GM23338 (cell line): ENCODE results near the gene USP2.
A peak's percentile ranks its signal among the peaks of the same experiment; 100 is the strongest.

Experiments used
- CREB1 ChIP-seq: fragments of 250-450 bp; sonication (Bioruptor Pico); IDR thresholded peaks from 2 replicates; pipeline ENCODE4 v1.5.0; 2020; ENCODE audit warnings: low read depth, mild to moderate bottlenecking, moderate library complexity
- EZH2 ChIP-seq: fragments of 200-600 bp; sonication (generic); IDR thresholded peaks from one replicate; pipeline ENCODE4 v1.8.0; 2017; ENCODE audit warnings: antibody characterized with exemption, mild to moderate bottlenecking, low read depth; ENCODE audit not compliant: unreplicated experiment
- EZH2phosphoT487 ChIP-seq: fragments of 200-600 bp; sonication (generic); IDR thresholded peaks from one replicate; pipeline ENCODE4 v1.8.1; 2018; ENCODE audit warnings: antibody characterized with exemption; ENCODE audit not compliant: unreplicated experiment
- NANOG ChIP-seq: IDR thresholded peaks from 2 replicates; pipeline ENCODE4 v1.6.1; 2016; ENCODE audit warnings: antibody characterized with exemption, borderline replicate concordance
- POLR2AphosphoS5 ChIP-seq: IDR thresholded peaks from 2 replicates; pipeline ENCODE4 v1.6.1; 2016; ENCODE audit warnings: antibody characterized with exemption, low read depth
- STAT1 ChIP-seq: IDR thresholded peaks from one replicate; pipeline ENCODE4 v1.6.1; 2016; ENCODE audit warnings: antibody characterized with exemption; ENCODE audit not compliant: unreplicated experiment
- TF ChIP-seq, protein P1 (sequence below), 2 experiments: fragments of 200-600 bp in 1 of 2; sonication (generic) in 1 of 2; conservative IDR thresholded peaks; 2 replicates each; pipeline versions ENCODE4 v1.5.1 to v1.6.1; 2016 to 2017; ENCODE audit warnings: antibody characterized with exemption in 2 of 2, low read depth in 2 of 2, mild to moderate bottlenecking in 2 of 2, moderate library complexity in 1 of 2
- TF ChIP-seq, protein P2 (sequence below): IDR thresholded peaks from one replicate; pipeline ENCODE4 v1.6.1; 2018; ENCODE audit warnings: antibody characterized with exemption; ENCODE audit not compliant: unreplicated experiment
- TF ChIP-seq, protein P3 (sequence below): fragments of 250-450 bp; sonication (Bioruptor Pico); IDR thresholded peaks from 2 replicates; pipeline ENCODE4 v1.5.0; 2020; ENCODE audit warnings: mild to moderate bottlenecking, moderate library complexity
- TF ChIP-seq, protein P4 (sequence below): IDR thresholded peaks from 2 replicates; pipeline ENCODE4 v1.6.1; 2016; ENCODE audit warnings: antibody characterized with exemption

DNA sequence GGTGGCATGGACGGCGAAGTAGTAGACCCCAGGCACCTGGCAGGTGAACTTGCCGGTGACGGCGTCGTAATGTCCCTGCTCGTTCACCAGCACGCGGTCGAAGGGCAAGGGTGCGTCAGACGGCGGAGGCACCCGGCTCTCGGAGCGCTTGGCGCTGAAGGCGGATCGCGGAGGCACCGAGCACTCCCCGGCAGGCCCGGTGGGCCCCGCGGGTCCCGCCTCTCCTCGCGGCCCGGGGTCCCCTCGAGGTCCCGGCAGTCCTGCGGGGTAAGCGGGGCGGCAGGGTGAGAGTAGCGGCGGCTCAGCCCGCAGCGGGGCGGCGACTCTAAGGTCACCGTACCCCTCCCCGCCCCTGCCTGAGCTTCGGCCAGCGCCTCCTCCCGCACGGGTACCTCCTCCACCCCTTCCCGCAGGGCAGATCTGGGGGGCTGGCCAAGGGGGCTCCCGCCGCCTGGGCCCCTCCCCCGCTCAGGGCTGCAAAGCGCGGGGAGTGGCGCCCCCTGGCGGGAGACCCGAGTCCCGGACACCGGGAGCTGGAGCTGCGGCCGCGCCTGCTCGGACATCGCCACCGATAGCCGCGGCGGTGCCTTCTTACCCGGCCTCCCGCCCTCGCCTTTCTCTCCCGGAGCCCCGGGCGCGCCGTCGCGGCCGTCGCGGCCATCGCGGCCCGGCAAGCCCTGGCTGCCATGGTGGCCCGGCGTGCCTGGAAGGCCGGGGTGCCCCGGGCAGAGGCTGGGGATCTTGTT is 41.7 kb downstream of the USP2 start:
- TF ChIP-seq, protein P1, sequence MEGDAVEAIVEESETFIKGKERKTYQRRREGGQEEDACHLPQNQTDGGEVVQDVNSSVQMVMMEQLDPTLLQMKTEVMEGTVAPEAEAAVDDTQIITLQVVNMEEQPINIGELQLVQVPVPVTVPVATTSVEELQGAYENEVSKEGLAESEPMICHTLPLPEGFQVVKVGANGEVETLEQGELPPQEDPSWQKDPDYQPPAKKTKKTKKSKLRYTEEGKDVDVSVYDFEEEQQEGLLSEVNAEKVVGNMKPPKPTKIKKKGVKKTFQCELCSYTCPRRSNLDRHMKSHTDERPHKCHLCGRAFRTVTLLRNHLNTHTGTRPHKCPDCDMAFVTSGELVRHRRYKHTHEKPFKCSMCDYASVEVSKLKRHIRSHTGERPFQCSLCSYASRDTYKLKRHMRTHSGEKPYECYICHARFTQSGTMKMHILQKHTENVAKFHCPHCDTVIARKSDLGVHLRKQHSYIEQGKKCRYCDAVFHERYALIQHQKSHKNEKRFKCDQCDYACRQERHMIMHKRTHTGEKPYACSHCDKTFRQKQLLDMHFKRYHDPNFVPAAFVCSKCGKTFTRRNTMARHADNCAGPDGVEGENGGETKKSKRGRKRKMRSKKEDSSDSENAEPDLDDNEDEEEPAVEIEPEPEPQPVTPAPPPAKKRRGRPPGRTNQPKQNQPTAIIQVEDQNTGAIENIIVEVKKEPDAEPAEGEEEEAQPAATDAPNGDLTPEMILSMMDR (conservative IDR thresholded peaks at IDR 0.05; ENCODE audit: low read depth in 2 of 2) = peak; percentile 69 to 81
- TF ChIP-seq POLR2AphosphoS5 (no peak), EZH2 (no peak), EZH2phosphoT487 (no peak), STAT1 (no peak), NANOG (no peak), CREB1 (CRISPR knock-in tag) (0 out of 2 replicates have a peak, but pooled peaks have one; percentile 24)
- TF ChIP-seq, protein P2, sequence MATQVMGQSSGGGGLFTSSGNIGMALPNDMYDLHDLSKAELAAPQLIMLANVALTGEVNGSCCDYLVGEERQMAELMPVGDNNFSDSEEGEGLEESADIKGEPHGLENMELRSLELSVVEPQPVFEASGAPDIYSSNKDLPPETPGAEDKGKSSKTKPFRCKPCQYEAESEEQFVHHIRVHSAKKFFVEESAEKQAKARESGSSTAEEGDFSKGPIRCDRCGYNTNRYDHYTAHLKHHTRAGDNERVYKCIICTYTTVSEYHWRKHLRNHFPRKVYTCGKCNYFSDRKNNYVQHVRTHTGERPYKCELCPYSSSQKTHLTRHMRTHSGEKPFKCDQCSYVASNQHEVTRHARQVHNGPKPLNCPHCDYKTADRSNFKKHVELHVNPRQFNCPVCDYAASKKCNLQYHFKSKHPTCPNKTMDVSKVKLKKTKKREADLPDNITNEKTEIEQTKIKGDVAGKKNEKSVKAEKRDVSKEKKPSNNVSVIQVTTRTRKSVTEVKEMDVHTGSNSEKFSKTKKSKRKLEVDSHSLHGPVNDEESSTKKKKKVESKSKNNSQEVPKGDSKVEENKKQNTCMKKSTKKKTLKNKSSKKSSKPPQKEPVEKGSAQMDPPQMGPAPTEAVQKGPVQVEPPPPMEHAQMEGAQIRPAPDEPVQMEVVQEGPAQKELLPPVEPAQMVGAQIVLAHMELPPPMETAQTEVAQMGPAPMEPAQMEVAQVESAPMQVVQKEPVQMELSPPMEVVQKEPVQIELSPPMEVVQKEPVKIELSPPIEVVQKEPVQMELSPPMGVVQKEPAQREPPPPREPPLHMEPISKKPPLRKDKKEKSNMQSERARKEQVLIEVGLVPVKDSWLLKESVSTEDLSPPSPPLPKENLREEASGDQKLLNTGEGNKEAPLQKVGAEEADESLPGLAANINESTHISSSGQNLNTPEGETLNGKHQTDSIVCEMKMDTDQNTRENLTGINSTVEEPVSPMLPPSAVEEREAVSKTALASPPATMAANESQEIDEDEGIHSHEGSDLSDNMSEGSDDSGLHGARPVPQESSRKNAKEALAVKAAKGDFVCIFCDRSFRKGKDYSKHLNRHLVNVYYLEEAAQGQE = no peak
- TF ChIP-seq, protein P3, sequence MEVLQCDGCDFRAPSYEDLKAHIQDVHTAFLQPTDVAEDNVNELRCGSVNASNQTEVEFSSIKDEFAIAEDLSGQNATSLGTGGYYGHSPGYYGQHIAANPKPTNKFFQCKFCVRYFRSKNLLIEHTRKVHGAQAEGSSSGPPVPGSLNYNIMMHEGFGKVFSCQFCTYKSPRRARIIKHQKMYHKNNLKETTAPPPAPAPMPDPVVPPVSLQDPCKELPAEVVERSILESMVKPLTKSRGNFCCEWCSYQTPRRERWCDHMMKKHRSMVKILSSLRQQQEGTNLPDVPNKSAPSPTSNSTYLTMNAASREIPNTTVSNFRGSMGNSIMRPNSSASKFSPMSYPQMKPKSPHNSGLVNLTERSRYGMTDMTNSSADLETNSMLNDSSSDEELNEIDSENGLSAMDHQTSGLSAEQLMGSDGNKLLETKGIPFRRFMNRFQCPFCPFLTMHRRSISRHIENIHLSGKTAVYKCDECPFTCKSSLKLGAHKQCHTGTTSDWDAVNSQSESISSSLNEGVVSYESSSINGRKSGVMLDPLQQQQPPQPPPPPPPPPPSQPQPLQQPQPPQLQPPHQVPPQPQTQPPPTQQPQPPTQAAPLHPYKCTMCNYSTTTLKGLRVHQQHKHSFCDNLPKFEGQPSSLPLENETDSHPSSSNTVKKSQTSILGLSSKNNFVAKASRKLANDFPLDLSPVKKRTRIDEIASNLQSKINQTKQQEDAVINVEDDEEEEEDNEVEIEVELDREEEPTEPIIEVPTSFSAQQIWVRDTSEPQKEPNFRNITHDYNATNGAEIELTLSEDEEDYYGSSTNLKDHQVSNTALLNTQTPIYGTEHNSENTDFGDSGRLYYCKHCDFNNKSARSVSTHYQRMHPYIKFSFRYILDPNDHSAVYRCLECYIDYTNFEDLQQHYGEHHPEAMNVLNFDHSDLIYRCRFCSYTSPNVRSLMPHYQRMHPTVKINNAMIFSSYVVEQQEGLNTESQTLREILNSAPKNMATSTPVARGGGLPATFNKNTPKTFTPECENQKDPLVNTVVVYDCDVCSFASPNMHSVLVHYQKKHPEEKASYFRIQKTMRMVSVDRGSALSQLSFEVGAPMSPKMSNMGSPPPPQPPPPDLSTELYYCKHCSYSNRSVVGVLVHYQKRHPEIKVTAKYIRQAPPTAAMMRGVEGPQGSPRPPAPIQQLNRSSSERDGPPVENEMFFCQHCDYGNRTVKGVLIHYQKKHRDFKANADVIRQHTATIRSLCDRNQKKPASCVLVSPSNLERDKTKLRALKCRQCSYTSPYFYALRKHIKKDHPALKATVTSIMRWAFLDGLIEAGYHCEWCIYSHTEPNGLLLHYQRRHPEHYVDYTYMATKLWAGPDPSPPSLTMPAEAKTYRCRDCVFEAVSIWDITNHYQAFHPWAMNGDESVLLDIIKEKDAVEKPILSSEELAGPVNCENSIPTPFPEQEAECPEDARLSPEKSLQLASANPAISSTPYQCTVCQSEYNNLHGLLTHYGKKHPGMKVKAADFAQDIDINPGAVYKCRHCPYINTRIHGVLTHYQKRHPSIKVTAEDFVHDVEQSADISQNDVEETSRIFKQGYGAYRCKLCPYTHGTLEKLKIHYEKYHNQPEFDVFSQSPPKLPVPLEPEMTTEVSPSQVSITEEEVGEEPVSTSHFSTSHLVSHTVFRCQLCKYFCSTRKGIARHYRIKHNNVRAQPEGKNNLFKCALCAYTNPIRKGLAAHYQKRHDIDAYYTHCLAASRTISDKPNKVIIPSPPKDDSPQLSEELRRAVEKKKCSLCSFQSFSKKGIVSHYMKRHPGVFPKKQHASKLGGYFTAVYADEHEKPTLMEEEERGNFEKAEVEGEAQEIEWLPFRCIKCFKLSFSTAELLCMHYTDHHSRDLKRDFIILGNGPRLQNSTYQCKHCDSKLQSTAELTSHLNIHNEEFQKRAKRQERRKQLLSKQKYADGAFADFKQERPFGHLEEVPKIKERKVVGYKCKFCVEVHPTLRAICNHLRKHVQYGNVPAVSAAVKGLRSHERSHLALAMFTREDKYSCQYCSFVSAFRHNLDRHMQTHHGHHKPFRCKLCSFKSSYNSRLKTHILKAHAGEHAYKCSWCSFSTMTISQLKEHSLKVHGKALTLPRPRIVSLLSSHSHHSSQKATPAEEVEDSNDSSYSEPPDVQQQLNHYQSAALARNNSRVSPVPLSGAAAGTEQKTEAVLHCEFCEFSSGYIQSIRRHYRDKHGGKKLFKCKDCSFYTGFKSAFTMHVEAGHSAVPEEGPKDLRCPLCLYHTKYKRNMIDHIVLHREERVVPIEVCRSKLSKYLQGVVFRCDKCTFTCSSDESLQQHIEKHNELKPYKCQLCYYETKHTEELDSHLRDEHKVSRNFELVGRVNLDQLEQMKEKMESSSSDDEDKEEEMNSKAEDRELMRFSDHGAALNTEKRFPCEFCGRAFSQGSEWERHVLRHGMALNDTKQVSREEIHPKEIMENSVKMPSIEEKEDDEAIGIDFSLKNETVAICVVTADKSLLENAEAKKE (CRISPR knock-in tag) = no peak
- TF ChIP-seq, protein P4, sequence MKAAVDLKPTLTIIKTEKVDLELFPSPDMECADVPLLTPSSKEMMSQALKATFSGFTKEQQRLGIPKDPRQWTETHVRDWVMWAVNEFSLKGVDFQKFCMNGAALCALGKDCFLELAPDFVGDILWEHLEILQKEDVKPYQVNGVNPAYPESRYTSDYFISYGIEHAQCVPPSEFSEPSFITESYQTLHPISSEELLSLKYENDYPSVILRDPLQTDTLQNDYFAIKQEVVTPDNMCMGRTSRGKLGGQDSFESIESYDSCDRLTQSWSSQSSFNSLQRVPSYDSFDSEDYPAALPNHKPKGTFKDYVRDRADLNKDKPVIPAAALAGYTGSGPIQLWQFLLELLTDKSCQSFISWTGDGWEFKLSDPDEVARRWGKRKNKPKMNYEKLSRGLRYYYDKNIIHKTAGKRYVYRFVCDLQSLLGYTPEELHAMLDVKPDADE = no peak
